Prostate gland (tissue), 2 donors: ENCODE results near the gene ZC3H7A. TPM values are rescaled to one million over a fixed set of nuclear protein-coding genes. Genes with fewer than 3 reads are reported as not detected.

Experiments used
- DNase-seq: peaks from one replicate; pipeline ENCODE4 v3.0.0-alpha.2; 2019; ENCODE audit warnings: low spot score
- H3K27ac ChIP-seq, 2 donors: fragments of 200-600 bp; sonication (generic); 2 replicates each; pipeline ENCODE4 v1.5.1; 2017 to 2019
- H3K27me3 ChIP-seq: fragments of 200-600 bp; sonication (generic); replicated peaks from 2 replicates; pipeline ENCODE4 v1.5.1; 2019; ENCODE audit not compliant: insufficient read depth
- H3K36me3 ChIP-seq, 2 donors: fragments of 200-600 bp; sonication (generic); 1 replicate in 1 of 2; 2 replicates in 1 of 2; pipeline versions ENCODE4 v1.5.1 to v1.8.1; 2017 to 2019
- H3K4me1 ChIP-seq: fragments of 200-600 bp; sonication (generic); replicated peaks from 2 replicates; pipeline ENCODE4 v1.5.1; 2019
- H3K4me3 ChIP-seq, 2 donors: fragments of 200-600 bp; sonication (generic); 2 replicates each; pipeline ENCODE4 v1.5.1; 2017 to 2019
- H3K9me3 ChIP-seq: fragments of 200-600 bp; sonication (generic); 2 replicates; pipeline ENCODE4 v1.5.1; 2017
- POLR2A ChIP-seq: fragments of 450-650 bp; IDR thresholded peaks from one replicate; pipeline ENCODE4 v1.6.1; 2016; ENCODE audit warnings: antibody characterized with exemption, mild to moderate bottlenecking
- POLR2AphosphoS5 ChIP-seq: sonication (generic); formaldehyde crosslinking; IDR thresholded peaks from one replicate; pipeline ENCODE4 v1.6.1; 2017; ENCODE audit warnings: antibody characterized with exemption
- WGBS: methylation state at CpG from one replicate; pipeline ENCODE4 v1.1.5; 2018; 5-methylcytosine and 5-hydroxymethylcytosine counted together
- intact Hi-C: fragments of 100-400 bp; cut with DNase I; formaldehyde crosslinking; loops from one replicate; pipeline ENCODE4 v1.14.2; 2022
- total RNA-seq, 2 donors: library from RNA; depleted of rRNA; stranded (reverse); fragments of >200 nt; gene quantifications; one replicate each; pipeline ENCODE4 v1.1.0, GENCODE V29; 2016
- TF ChIP-seq, protein P1 (sequence below), 4 experiments: fragments of 200-600 bp in 2 of 4; fragments of 450-650 bp in 2 of 4; sonication (generic) in 2 of 4; IDR thresholded peaks; 1 replicate in 3 of 4; 2 replicates in 1 of 4; pipeline ENCODE4 v1.5.1; 2016 to 2019; ENCODE audit warnings: antibody characterized with exemption in 4 of 4, mild to moderate bottlenecking in 2 of 4, moderate library complexity in 2 of 4

The ZC3H7A gene
- total RNA-seq, 2 donors from 2014 or later: 48.9 to 56.4 TPM

DNA sequence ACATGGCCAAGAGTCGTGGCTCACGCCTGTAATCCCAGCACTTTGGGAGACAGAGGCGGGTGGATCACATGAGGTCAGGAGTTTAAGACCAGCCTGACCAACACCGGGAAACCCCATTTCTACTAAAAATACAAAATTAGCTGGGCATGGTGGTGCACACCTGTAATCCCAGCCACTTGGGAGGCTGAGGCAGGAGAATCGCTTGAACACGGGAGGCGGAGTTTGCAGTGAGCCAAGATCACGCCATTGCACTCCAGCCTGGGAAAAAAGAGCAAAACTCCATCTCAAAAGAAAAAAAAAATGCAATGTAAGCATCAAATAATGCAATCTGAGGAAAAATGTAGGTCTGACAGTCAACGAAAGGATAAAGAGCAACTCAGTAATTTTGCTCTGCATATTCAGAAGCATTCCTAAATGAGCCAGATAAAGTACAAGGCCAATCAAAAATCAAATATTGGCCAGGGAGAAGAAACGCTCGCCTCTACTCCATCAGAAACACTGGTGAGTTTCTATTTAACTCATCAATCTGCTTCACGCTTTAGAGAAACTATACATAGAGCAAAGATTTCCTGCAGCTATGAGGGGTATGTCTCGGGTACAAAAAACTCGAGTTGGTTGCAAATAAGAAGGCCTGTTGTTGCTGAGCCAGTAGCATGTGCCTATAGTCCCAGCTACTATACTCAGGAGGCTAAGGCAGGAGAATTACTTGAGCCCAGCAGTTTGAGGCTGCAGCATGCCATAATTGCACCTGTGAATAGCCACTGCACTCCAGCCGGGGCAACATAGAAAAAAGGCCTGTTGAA lies 58.1 kb downstream of the ZC3H7A start:
- H3K4me1 ChIP-seq: peaks cover 6% of the 10 kb centered on the region

DNA sequence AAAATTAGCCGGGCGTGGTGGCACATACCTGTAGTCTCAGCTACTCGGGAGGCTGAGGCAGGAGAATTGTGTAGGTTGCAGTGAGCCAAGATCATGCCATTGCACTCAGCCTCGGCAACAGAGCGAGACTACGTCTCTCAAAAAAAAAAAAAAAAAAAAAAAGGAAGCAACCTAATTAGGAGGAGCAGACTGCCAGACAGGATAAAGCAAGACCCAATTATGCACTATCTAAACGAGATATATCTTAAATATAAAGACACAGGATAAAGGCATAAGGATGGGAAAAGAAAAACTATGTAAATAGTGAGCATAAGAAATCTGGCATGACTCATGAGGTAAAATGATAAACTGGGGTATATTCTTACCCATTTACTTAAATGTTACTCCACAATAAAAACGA lies 59.3 kb downstream of the ZC3H7A start:
- no peak for TF ChIP-seq POLR2A
- Histone ChIP-seq H3K27me3 (no peaks in the 10 kb centered on the region), H3K27ac (no peak overlapping the region), H3K9me3 (no peaks in the 10 kb centered on the region), H3K4me3 (no peak overlapping the region), H3K36me3 (no peaks in the 10 kb centered on the region), H3K4me1 (peaks cover 6% of the 10 kb centered on the region)
- intact Hi-C loops: no loop called here
- DNase-seq: no peak
- WGBS: 74% methylated on average over 8 of the region's 8 CpGs

More for the DNA sequence above, 58.1 kb downstream of the ZC3H7A start:
- intact Hi-C loops: no loop called here
- Histone ChIP-seq H3K4me3 (no peak overlapping the region), H3K9me3 (no peaks in the 10 kb centered on the region), H3K27me3 (no peaks in the 10 kb centered on the region), H3K36me3 (no peaks in the 10 kb centered on the region), H3K27ac (no peak overlapping the region)
- TF ChIP-seq POLR2A (no peak), POLR2AphosphoS5 (no peak)
- TF ChIP-seq, protein P1, sequence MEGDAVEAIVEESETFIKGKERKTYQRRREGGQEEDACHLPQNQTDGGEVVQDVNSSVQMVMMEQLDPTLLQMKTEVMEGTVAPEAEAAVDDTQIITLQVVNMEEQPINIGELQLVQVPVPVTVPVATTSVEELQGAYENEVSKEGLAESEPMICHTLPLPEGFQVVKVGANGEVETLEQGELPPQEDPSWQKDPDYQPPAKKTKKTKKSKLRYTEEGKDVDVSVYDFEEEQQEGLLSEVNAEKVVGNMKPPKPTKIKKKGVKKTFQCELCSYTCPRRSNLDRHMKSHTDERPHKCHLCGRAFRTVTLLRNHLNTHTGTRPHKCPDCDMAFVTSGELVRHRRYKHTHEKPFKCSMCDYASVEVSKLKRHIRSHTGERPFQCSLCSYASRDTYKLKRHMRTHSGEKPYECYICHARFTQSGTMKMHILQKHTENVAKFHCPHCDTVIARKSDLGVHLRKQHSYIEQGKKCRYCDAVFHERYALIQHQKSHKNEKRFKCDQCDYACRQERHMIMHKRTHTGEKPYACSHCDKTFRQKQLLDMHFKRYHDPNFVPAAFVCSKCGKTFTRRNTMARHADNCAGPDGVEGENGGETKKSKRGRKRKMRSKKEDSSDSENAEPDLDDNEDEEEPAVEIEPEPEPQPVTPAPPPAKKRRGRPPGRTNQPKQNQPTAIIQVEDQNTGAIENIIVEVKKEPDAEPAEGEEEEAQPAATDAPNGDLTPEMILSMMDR (IDR thresholded peaks at IDR 0.05): no peak
- 91% methylated on average over 15 of the region's 15 CpGs for WGBS
- DNase-seq: no peak

DNA sequence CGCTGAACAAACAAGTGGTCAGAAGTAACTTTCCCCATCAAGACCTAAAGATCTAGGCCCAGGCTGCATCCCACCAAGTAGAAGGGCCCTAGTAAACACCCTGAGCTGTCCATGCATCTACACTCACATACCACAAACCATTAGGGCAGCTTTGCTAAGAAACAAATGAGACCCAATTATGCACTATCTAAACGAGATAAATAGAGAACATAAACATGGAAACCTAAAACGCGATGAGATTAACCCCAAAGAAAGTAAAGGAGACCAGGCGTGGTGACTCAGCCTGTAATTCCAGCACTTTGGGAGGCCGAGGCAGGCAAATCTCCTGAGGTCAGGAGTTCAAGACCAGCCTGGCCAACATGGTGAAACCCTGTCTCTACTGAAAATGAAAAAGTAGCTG lies 60.2 kb downstream of the ZC3H7A start:
- whole genome bisulfite sequencing: 88% methylated on average over 6 of the region's 6 CpGs
- peaks cover 6% of the 10 kb centered on the region for H3K4me1 ChIP-seq

DNA sequence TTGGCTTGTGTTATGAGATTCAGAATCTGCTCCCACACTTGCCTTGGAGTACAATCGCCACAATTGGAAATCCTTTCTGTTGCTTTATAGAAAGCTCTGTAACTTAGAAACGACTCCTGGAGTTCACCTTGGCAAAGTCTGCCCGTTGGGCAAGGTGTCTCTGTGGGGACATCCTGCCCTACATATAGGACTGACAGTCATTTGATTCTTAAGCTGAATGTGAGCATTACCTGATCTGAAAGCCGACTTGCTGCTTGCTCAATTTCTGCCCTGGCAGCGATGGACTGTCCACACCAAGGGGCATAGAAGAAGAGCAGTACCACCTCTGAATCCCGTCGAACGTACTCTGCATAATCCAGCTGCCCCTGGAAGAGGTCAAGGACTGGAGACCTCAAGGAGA lies 61.3 kb downstream of the ZC3H7A start:
- intact Hi-C loops: no loop called here
- WGBS: 90% methylated on average over 8 of the region's 8 CpGs
- Histone ChIP-seq H3K4me1 (peaks cover 6% of the 10 kb centered on the region), H3K27ac (no peak overlapping the region), H3K9me3 (no peaks in the 10 kb centered on the region), H3K36me3 (no peaks in the 10 kb centered on the region), H3K4me3 (no peak overlapping the region), H3K27me3 (no peaks in the 10 kb centered on the region)
- TF ChIP-seq POLR2AphosphoS5 (no peak), POLR2A (no peak)
- TF ChIP-seq, protein P1 (IDR thresholded peaks at IDR 0.05): no peak
- DNase-seq: no peak

More for the DNA sequence above, 60.2 kb downstream of the ZC3H7A start:
- Histone ChIP-seq H3K36me3 (no peaks in the 10 kb centered on the region), H3K4me3 (no peak overlapping the region), H3K9me3 (no peaks in the 10 kb centered on the region), H3K27me3 (no peaks in the 10 kb centered on the region), H3K27ac (no peak overlapping the region)
- no peak for DNase-seq
- intact Hi-C loops: no loop called here
- TF ChIP-seq POLR2AphosphoS5 (no peak), POLR2A (no peak)

DNA sequence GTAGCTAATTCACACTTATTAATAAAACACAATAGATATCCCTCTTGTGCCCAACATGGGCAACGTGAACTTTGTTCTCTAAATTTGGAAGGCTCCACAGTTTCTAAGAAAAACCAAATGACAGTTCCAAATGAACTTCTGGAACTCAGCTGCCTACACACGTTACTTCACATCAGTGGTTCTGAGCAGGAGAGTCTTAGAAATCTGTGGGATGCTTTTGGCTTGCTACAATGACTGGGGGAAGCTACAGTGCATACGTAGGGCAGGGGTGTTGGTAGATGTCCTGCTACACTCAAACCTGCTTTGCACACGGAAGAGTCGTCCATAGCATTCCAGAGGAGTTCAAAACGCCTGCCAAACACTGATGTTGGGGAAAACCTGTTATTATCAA lies 62.4 kb downstream of the ZC3H7A start:
- Histone ChIP-seq H3K36me3 (no peaks in the 10 kb centered on the region), H3K4me3 (no peak overlapping the region), H3K9me3 (no peaks in the 10 kb centered on the region), H3K27ac (no peak overlapping the region), H3K27me3 (no peaks in the 10 kb centered on the region), H3K4me1 (peaks cover 6% of the 10 kb centered on the region)
- TF ChIP-seq POLR2A (no peak), POLR2AphosphoS5 (no peak)
- TF ChIP-seq, protein P1 (IDR thresholded peaks at IDR 0.05): no peak
- 60% methylated on average over 6 of the region's 6 CpGs for WGBS
- intact Hi-C loops: no loop called here
- no peak for DNase-seq

DNA sequence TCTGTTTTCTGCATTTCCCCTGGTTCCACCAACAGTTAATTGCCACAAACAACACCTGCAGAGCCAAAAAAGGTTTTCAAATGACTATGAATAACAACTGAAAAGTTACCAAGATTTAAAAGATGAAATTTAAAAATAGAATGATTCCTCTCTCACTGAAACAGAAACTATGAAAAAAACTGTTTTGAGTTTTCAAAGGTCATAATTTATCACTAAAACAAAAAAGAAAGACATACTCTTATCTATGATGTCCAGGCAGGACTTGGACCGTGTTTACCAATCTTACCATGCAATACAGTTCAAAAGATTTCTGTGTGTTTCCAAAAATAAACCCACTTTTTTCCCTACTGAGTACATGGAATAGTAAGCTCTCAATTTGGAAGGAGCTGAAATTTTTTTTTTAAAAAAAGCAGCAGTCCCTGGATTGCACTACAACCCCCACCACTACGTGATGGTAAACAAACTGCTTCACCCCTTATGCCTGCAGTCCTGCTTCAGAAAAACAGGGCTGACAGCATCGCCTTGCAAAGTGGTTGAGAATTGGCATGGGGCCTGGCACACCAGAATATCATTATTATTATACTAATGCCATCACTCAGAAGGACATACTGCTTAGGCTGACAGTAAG lies 62.9 kb downstream of the ZC3H7A start:
- no peaks in the 10 kb centered on the region for H3K9me3 ChIP-seq
- intact Hi-C loops: no loop called here
- H3K36me3 ChIP-seq: no peaks in the 10 kb centered on the region
- no peak for DNase-seq
- no peak overlapping the region for H3K27ac ChIP-seq
- WGBS: 42% methylated on average over 3 of the region's 3 CpGs
- no peak overlapping the region for H3K4me3 ChIP-seq
- no peaks in the 10 kb centered on the region for H3K27me3 ChIP-seq
- peaks cover 6% of the 10 kb centered on the region for H3K4me1 ChIP-seq
- TF ChIP-seq POLR2AphosphoS5: no peak
- TF ChIP-seq, protein P1 (IDR thresholded peaks at IDR 0.05): no peak
- TF ChIP-seq POLR2A: no peak
